ENCODE data around the gene GNS. TPM values are rescaled to one million over a fixed set of nuclear protein-coding genes. Genes with fewer than 3 reads are reported as not detected.

GNS gene
- total and polyA plus RNA-seq, 2 of the 13 experiments (the other 11 are each of a cell fraction or from before 2014, with no cell fraction given), result 49.8 to 51.0 TPM

DNA sequence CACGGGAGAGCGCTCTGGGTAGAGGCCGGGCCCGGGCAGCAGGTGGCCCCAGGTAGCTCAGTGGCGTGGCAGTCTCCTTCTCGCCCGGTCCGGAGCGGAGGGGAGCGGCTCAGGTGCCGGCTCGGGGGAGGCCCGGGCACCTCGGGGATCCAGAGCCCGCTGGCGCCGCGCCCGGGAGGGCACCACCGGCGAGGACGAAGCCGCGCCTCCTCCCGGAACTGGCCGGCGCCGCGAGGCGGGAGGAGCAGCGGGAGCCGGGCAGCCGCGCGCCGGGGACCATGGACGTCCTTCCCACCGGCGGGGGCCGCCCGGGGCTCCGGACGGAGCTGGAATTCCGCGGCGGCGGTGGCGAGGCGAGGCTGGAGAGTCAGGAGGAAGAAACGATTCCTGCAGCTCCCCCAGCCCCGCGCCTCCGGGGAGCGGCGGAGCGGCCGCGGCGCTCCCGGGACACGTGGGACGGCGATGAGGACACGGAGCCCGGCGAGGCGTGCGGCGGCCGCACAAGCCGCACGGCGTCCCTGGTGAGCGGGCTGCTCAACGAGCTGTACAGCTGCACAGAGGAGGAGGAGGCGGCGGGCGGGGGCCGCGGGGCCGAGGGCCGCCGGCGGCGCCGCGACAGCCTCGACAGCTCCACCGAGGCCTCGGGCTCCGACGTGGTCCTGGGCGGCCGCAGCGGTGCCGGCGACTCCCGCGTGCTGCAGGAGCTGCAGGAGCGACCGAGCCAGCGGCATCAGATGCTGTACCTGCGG lies 21.5 kb upstream of the GNS start (continued):
- TF ChIP-seq ZNF451 (CRISPR knock-in tag; IDR thresholded peaks at IDR 0.05) (0 out of 2 replicates have a peak, but pooled peaks have one; percentile 2), ARNT2 (CRISPR knock-in tag; IDR thresholded peaks at IDR 0.05; ENCODE audit: low read depth) (0 out of 2 replicates have a peak, but pooled peaks have one; percentile 38), PAX8 (CRISPR knock-in tag; IDR thresholded peaks at IDR 0.05; ENCODE audit: borderline replicate concordance) (0 out of 2 replicates have a peak, but pooled peaks have one; percentile 49), RNF2 (conservative IDR thresholded peaks at IDR 0.05; ENCODE audit: low read depth) (peak; percentile 34; the same call in 1 of the 2 replicates), CAMTA2 (CRISPR knock-in tag; IDR thresholded peaks at IDR 0.05; ENCODE audit: borderline replicate concordance) (no peak), RAD51 (IDR thresholded peaks at IDR 0.05; ENCODE audit: borderline replicate concordance) (no peak), SMARCC2 (IDR thresholded peaks at IDR 0.05) (no peak), PHF5A (CRISPR knock-in tag; IDR thresholded peaks at IDR 0.05; ENCODE audit: low read depth, unreplicated experiment) (no peak), HOXA9 (CRISPR knock-in tag; IDR thresholded peaks at IDR 0.05; ENCODE audit: borderline replicate concordance) (0 out of 2 replicates have a peak, but pooled peaks have one; percentile 36), ZNF441 (CRISPR knock-in tag; IDR thresholded peaks at IDR 0.05; ENCODE audit: borderline replicate concordance) (peak; percentile 64), ZNF263 (CRISPR knock-in tag; IDR thresholded peaks at IDR 0.05) (peak; percentile 4), HDAC2 (CRISPR knock-in tag; IDR thresholded peaks at IDR 0.05) (no peak), MED13 (CRISPR knock-in tag; IDR thresholded peaks at IDR 0.05) (no peak), CHCHD3 (CRISPR knock-in tag; IDR thresholded peaks at IDR 0.05) (0 out of 2 replicates have a peak, but pooled peaks have one; percentile 34), RARA (CRISPR knock-in tag; IDR thresholded peaks at IDR 0.05) (no peak), ZNF777 (CRISPR knock-in tag; IDR thresholded peaks at IDR 0.05) (peak; percentile 98)
- TF ChIP-seq, protein P1, sequence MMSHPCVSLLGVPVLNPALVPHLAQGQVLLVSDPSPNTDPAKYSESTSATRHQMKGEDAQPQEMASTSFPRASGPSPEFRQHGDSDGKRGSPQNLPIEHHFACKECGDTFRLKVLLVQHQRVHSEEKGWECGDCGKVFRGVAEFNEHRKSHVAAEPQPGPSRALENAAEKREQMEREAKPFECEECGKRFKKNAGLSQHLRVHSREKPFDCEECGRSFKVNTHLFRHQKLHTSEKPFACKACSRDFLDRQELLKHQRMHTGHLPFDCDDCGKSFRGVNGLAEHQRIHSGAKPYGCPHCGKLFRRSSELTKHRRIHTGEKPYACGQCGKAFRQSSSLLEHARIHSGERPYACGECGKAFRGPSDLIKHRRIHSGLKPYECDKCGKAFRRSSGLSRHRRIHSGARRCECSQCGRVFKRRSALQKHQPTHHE (CRISPR knock-in tag; IDR thresholded peaks at IDR 0.05; ENCODE audit: borderline replicate concordance), result no peak
- TF ChIP-seq, protein P2, sequence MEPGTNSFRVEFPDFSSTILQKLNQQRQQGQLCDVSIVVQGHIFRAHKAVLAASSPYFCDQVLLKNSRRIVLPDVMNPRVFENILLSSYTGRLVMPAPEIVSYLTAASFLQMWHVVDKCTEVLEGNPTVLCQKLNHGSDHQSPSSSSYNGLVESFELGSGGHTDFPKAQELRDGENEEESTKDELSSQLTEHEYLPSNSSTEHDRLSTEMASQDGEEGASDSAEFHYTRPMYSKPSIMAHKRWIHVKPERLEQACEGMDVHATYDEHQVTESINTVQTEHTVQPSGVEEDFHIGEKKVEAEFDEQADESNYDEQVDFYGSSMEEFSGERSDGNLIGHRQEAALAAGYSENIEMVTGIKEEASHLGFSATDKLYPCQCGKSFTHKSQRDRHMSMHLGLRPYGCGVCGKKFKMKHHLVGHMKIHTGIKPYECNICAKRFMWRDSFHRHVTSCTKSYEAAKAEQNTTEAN (CRISPR knock-in tag; conservative IDR thresholded peaks at IDR 0.05), result no peak
- TF ChIP-seq, protein P3, sequence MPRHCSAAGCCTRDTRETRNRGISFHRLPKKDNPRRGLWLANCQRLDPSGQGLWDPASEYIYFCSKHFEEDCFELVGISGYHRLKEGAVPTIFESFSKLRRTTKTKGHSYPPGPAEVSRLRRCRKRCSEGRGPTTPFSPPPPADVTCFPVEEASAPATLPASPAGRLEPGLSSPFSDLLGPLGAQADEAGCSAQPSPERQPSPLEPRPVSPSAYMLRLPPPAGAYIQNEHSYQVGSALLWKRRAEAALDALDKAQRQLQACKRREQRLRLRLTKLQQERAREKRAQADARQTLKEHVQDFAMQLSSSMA (CRISPR knock-in tag; IDR thresholded peaks at IDR 0.05), result peak; percentile 39; the same call in 1 of the 2 replicates
- TF ChIP-seq, protein P4, sequence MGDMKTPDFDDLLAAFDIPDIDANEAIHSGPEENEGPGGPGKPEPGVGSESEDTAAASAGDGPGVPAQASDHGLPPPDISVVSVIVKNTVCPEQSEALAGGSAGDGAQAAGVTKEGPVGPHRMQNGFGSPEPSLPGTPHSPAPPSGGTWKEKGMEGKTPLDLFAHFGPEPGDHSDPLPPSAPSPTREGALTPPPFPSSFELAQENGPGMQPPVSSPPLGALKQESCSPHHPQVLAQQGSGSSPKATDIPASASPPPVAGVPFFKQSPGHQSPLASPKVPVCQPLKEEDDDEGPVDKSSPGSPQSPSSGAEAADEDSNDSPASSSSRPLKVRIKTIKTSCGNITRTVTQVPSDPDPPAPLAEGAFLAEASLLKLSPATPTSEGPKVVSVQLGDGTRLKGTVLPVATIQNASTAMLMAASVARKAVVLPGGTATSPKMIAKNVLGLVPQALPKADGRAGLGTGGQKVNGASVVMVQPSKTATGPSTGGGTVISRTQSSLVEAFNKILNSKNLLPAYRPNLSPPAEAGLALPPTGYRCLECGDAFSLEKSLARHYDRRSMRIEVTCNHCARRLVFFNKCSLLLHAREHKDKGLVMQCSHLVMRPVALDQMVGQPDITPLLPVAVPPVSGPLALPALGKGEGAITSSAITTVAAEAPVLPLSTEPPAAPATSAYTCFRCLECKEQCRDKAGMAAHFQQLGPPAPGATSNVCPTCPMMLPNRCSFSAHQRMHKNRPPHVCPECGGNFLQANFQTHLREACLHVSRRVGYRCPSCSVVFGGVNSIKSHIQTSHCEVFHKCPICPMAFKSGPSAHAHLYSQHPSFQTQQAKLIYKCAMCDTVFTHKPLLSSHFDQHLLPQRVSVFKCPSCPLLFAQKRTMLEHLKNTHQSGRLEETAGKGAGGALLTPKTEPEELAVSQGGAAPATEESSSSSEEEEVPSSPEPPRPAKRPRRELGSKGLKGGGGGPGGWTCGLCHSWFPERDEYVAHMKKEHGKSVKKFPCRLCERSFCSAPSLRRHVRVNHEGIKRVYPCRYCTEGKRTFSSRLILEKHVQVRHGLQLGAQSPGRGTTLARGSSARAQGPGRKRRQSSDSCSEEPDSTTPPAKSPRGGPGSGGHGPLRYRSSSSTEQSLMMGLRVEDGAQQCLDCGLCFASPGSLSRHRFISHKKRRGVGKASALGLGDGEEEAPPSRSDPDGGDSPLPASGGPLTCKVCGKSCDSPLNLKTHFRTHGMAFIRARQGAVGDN (CRISPR knock-in tag; IDR thresholded peaks at IDR 0.05), result peak; percentile 76
- TF ChIP-seq, protein P5, sequence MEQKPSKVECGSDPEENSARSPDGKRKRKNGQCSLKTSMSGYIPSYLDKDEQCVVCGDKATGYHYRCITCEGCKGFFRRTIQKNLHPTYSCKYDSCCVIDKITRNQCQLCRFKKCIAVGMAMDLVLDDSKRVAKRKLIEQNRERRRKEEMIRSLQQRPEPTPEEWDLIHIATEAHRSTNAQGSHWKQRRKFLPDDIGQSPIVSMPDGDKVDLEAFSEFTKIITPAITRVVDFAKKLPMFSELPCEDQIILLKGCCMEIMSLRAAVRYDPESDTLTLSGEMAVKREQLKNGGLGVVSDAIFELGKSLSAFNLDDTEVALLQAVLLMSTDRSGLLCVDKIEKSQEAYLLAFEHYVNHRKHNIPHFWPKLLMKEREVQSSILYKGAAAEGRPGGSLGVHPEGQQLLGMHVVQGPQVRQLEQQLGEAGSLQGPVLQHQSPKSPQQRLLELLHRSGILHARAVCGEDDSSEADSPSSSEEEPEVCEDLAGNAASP (CRISPR knock-in tag; IDR thresholded peaks at IDR 0.05; ENCODE audit: borderline replicate concordance), result no peak

All from HepG2 (cell line).